CD4-positive, CD25-positive, alpha-beta regulatory T cell (primary cell): ENCODE measurements around the gene CBLN3. TPM values are rescaled to one million over a fixed set of nuclear protein-coding genes. Genes with fewer than 3 reads are reported as not detected.

Experiments
- ATAC-seq, 2 donors: fragments of 150-1000 bp; cut with Tn5 transposase; one replicate each; pipeline ENCODE4 v1.10.0; 2021; ENCODE audit warnings: low read depth in 2 of 2, moderate number of reproducible peaks in 2 of 2, moderate library complexity in 1 of 2
- DNase-seq, 3 donors: peaks; one replicate each; pipeline versions ENCODE4 v3.0.0 to v3.0.0-alpha.2; 2012 to 2022; ENCODE audit warnings: mixed read lengths in 1 of 3
- H3K27ac ChIP-seq: one replicate; pipeline ENCODE4 v1.7.0; 2013; ENCODE audit warnings: mild to moderate bottlenecking, low read length; ENCODE audit not compliant: insufficient read depth, poor library complexity, severe bottlenecking
- H3K27me3 ChIP-seq: one replicate; pipeline ENCODE4 v1.7.0; 2013; ENCODE audit warnings: low read length; ENCODE audit not compliant: control insufficient read depth, insufficient read depth
- H3K36me3 ChIP-seq: one replicate; pipeline ENCODE4 v1.7.0; 2013; ENCODE audit warnings: mild to moderate bottlenecking, low read length, moderate library complexity; ENCODE audit not compliant: control insufficient read depth, insufficient read depth
- H3K4me1 ChIP-seq: 2 replicates; pipeline ENCODE4 v1.7.0; 2013; ENCODE audit warnings: mild to moderate bottlenecking, low read length; ENCODE audit not compliant: insufficient read depth, control insufficient read depth, poor library complexity, severe bottlenecking
- H3K4me3 ChIP-seq: one replicate; pipeline ENCODE4 v1.7.0; 2013; ENCODE audit warnings: low read depth, mild to moderate bottlenecking, low read length, moderate library complexity
- H3K9me3 ChIP-seq, 2 experiments: 1 replicate in 1 of 2; 2 replicates in 1 of 2; pipeline ENCODE4 v1.7.0; 2013; ENCODE audit warnings: low read length in 2 of 2, mild to moderate bottlenecking in 1 of 2, moderate library complexity in 1 of 2; ENCODE audit not compliant: control insufficient read depth in 2 of 2
- H3K27ac Mint-ChIP-seq, 3 donors: one replicate each; pipeline ENCODE4 v1.8.0; 2020 to 2022; ENCODE audit warnings: mild to moderate bottlenecking in 3 of 3, mixed read lengths in 3 of 3, moderate library complexity in 2 of 3
- H3K27me3 Mint-ChIP-seq: one replicate; pipeline ENCODE4 v1.8.0; 2022; ENCODE audit warnings: mild to moderate bottlenecking, mixed read lengths
- H3K36me3 Mint-ChIP-seq: one replicate; pipeline ENCODE4 v1.8.0; 2020; ENCODE audit warnings: mixed read lengths
- H3K4me1 Mint-ChIP-seq, 4 donors: one replicate each; pipeline ENCODE4 v1.8.0; 2020 to 2022; ENCODE audit warnings: mixed read lengths in 4 of 4, mild to moderate bottlenecking in 1 of 4
- H3K4me3 Mint-ChIP-seq, 4 donors: one replicate each; pipeline ENCODE4 v1.8.0; 2020 to 2022; ENCODE audit warnings: mild to moderate bottlenecking in 4 of 4, mixed read lengths in 4 of 4, moderate library complexity in 3 of 4
- H3K9me3 Mint-ChIP-seq, 7 donors: one replicate each; pipeline ENCODE4 v1.8.0; 2020 to 2022; ENCODE audit warnings: mixed read lengths in 7 of 7, mild to moderate bottlenecking in 3 of 7, moderate library complexity in 2 of 7
- polyA plus RNA-seq, 4 donors: library from polyadenylated mRNA; unstranded; fragments of 300-500 nt; fragmentation: Illumina TruSeq; gene quantifications; one replicate each; pipeline ENCODE4 v1.2.3, GENCODE V29; 2021
- total RNA-seq: library from RNA; stranded (reverse); gene quantifications from one replicate; pipeline ENCODE4 v1.2.3, GENCODE V29; 2022

The CBLN3 gene
- total and polyA plus RNA-seq, 5 donors from 2014 or later: 0.10 to 3.2 (median 0.11) TPM

- Mint-ChIP-seq H3K4me1 (peaks cover 18 to 70% (median 34%) of the 10 kb centered on the region in 4 donors), H3K27ac (peak overlapping the region in 1 of 3 donors; percentile 59), H3K36me3 (peaks cover 40% of the 10 kb centered on the region), H3K27me3 (no peaks in the 10 kb centered on the region), H3K4me3 (peak overlapping the region in 3 of 4 donors; percentile 1 to 63 (median 52)), H3K9me3 (peaks cover 0 to 5% (median 0%) of the 10 kb centered on the region in 7 donors)
- H3K4me3 ChIP-seq: no peak overlapping the region
- H3K27me3 ChIP-seq: no peaks in the 10 kb centered on the region
- H3K9me3 ChIP-seq: no peaks in the 10 kb centered on the region
- DNase-seq (no peak), ATAC-seq (no peak)
- H3K36me3 ChIP-seq: peaks cover 45% of the 10 kb centered on the region
- H3K27ac ChIP-seq: no peak overlapping the region
- peaks cover 32% of the 10 kb centered on the region for H3K4me1 ChIP-seq
Measured at GRCh38 chr14:24438223-24439097, 9.0 kb upstream of the CBLN3 start.

DNA sequence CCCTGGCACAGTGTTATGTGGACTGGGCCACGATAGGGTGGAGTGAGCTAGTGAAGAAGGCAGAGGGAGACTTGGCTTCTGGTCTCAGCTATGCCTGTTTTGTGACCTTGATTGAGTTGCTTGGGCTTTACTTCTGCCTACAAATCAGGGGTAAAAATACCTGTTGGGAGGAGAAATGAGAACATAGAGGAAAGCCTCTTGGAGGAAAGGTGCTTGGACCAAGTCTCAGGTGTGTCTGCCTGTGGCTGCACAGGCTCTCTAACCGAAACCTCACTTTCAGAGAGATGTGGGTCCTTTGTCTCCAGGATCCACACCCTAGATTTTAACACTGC is 8.2 kb upstream of the CBLN3 start:
- H3K27ac Mint-ChIP-seq: peak overlapping the region; percentile 26 to 86 (median 36)
- peak overlapping the region in 3 of 4 donors; percentile 11 to 38 (median 13) for H3K4me3 Mint-ChIP-seq
- ATAC-seq: no peak
- H3K4me1 ChIP-seq: peaks cover 32% of the 10 kb centered on the region
- H3K4me3 ChIP-seq: peak overlapping the region; percentile 8
- H3K9me3 ChIP-seq: no peaks in the 10 kb centered on the region
- DNase-seq: no peak
- H3K36me3 Mint-ChIP-seq: peaks cover 44% of the 10 kb centered on the region
- no peaks in the 10 kb centered on the region for H3K9me3 Mint-ChIP-seq
- no peaks in the 10 kb centered on the region for H3K27me3 ChIP-seq
- peaks cover 15 to 66% (median 32%) of the 10 kb centered on the region in 4 donors for H3K4me1 Mint-ChIP-seq
- no peaks in the 10 kb centered on the region for H3K27me3 Mint-ChIP-seq
- H3K27ac ChIP-seq: no peak overlapping the region
- H3K36me3 ChIP-seq: peaks cover 53% of the 10 kb centered on the region

- Histone ChIP-seq H3K4me1 (peaks cover 32% of the 10 kb centered on the region), H3K4me3 (peak overlapping the region; percentile 8), H3K36me3 (peaks cover 57% of the 10 kb centered on the region), H3K27ac (peak overlapping the region; percentile 38), H3K27me3 (no peaks in the 10 kb centered on the region), H3K9me3 (no peaks in the 10 kb centered on the region)
- DNase-seq (peak in 1 of 3 donors; percentile 68), ATAC-seq (no peak)
- no peaks in the 10 kb centered on the region for H3K27me3 Mint-ChIP-seq
- peaks cover 15 to 61% (median 29%) of the 10 kb centered on the region in 4 donors for H3K4me1 Mint-ChIP-seq
- H3K4me3 Mint-ChIP-seq: peak overlapping the region; percentile 13 to 68 (median 40)
- no peaks in the 10 kb centered on the region for H3K9me3 Mint-ChIP-seq
- H3K27ac Mint-ChIP-seq: peak overlapping the region; percentile 76 to 86 (median 84)
- peaks cover 41% of the 10 kb centered on the region for H3K36me3 Mint-ChIP-seq
Measured at GRCh38 chr14:24437020-24437735, 7.7 kb upstream of the CBLN3 start.

DNA sequence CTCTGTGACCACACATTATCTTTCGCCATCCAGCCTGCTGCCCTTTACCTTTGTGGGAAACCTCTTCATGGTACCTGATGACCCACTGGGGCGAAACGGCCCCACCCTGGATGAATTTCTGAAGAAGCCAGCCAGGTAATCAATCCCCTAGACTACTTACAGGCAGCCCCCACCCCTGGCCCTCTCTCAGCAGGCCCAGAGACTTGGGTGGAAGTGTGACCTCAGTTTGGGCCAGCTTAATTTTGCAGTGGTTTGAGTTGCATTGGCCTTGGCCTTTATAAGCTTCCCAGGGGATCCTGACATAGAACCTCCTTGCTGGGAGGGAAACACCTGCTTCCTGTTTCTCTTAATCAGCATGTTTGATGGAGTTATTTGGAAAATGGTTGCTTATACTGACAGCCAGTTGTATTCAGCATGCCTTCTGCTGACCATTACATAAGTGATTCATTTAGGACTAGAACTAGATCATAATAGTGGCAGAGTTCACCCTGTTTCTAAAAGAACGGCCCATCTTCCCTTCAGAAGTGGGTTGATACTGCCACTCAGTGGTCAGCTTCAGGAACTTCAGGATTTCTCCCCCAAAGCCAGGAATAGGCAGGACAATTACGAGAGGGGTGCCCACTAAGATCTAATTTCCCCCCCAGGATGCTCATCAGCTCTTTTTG is 7.0 kb upstream of the CBLN3 start:
- peaks cover 60% of the 10 kb centered on the region for H3K36me3 ChIP-seq
- peak overlapping the region; percentile 9 to 68 (median 40) for H3K4me3 Mint-ChIP-seq
- H3K27ac Mint-ChIP-seq: peak overlapping the region; percentile 76 to 84 (median 83)
- H3K4me1 ChIP-seq: peaks cover 32% of the 10 kb centered on the region
- peaks cover 15 to 62% (median 32%) of the 10 kb centered on the region in 4 donors for H3K4me1 Mint-ChIP-seq
- H3K9me3 Mint-ChIP-seq: no peaks in the 10 kb centered on the region
- no peaks in the 10 kb centered on the region for H3K27me3 Mint-ChIP-seq
- H3K36me3 Mint-ChIP-seq: peaks cover 45% of the 10 kb centered on the region
- peak overlapping the region; percentile 38 for H3K27ac ChIP-seq
- ATAC-seq (peak; percentile 40 to 44), DNase-seq (peak; percentile 35 to 74 (median 54))
- H3K4me3 ChIP-seq: no peak overlapping the region
- H3K27me3 ChIP-seq: no peaks in the 10 kb centered on the region
- H3K9me3 ChIP-seq: no peaks in the 10 kb centered on the region

DNA sequence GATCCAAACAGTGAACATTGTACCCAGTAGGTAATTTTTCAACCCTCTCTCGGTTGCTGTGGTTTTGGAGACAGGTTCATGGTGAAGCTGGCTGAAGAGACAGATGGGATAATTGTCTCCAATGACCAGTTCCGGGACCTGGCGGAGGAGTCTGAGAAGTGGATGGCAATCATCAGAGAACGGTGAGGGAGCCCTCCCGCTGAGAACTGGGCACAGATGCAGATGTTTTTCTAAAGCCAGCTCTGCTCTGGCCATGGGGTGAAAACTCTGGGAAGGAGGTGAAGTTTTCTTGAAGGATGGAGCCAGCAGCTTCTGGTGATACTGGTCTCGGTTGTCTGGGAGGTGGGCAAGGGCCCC is 6.5 kb upstream of the CBLN3 start:
- H3K27me3 Mint-ChIP-seq: no peaks in the 10 kb centered on the region
- H3K4me3 ChIP-seq: no peak overlapping the region
- peak overlapping the region in 1 of 4 donors; percentile 1 for H3K4me3 Mint-ChIP-seq
- no peaks in the 10 kb centered on the region for H3K9me3 ChIP-seq
- peaks cover 45% of the 10 kb centered on the region for H3K36me3 Mint-ChIP-seq
- H3K27ac Mint-ChIP-seq: no peak overlapping the region
- DNase-seq (no peak), ATAC-seq (no peak)
- peaks cover 60% of the 10 kb centered on the region for H3K36me3 ChIP-seq
- H3K27ac ChIP-seq: peak overlapping the region; percentile 38
- no peaks in the 10 kb centered on the region for H3K27me3 ChIP-seq
- peaks cover 15 to 62% (median 34%) of the 10 kb centered on the region in 4 donors for H3K4me1 Mint-ChIP-seq
- H3K4me1 ChIP-seq: peaks cover 32% of the 10 kb centered on the region
- no peaks in the 10 kb centered on the region for H3K9me3 Mint-ChIP-seq

GRCh38 chr14:24435192-24435810 is 5.8 kb upstream of the CBLN3 start:
- Mint-ChIP-seq H3K27me3 (no peaks in the 10 kb centered on the region), H3K36me3 (peaks cover 40% of the 10 kb centered on the region), H3K27ac (peak overlapping the region in 1 of 3 donors; percentile 86), H3K9me3 (no peaks in the 10 kb centered on the region), H3K4me1 (peaks cover 15 to 63% (median 36%) of the 10 kb centered on the region in 4 donors), H3K4me3 (peak overlapping the region in 2 of 4 donors; percentile 1 to 64)
- no peaks in the 10 kb centered on the region for H3K27me3 ChIP-seq
- ATAC-seq (no peak), DNase-seq (no peak)
- no peak overlapping the region for H3K4me3 ChIP-seq
- no peak overlapping the region for H3K27ac ChIP-seq
- H3K4me1 ChIP-seq: peaks cover 39% of the 10 kb centered on the region
- H3K9me3 ChIP-seq: no peaks in the 10 kb centered on the region
- H3K36me3 ChIP-seq: peaks cover 55% of the 10 kb centered on the region

GRCh38 chr14:24434676-24435075 is 5.2 kb upstream of the CBLN3 start:
- DNase-seq (no peak), ATAC-seq (no peak)
- peaks cover 40% of the 10 kb centered on the region for H3K36me3 Mint-ChIP-seq
- peaks cover 14 to 63% (median 36%) of the 10 kb centered on the region in 4 donors for H3K4me1 Mint-ChIP-seq
- peaks cover 41% of the 10 kb centered on the region for H3K4me1 ChIP-seq
- no peaks in the 10 kb centered on the region for H3K27me3 Mint-ChIP-seq
- H3K27ac ChIP-seq: no peak overlapping the region
- H3K36me3 ChIP-seq: peaks cover 50% of the 10 kb centered on the region
- no peaks in the 10 kb centered on the region for H3K9me3 ChIP-seq
- H3K9me3 Mint-ChIP-seq: no peaks in the 10 kb centered on the region
- peak overlapping the region in 1 of 4 donors; percentile 11 for H3K4me3 Mint-ChIP-seq
- no peak overlapping the region for H3K4me3 ChIP-seq
- H3K27ac Mint-ChIP-seq: no peak overlapping the region
- no peaks in the 10 kb centered on the region for H3K27me3 ChIP-seq
